Measurements from ENCODE around the gene IGIP. TPM values are rescaled to one million over a fixed set of nuclear protein-coding genes. Genes with fewer than 3 reads are reported as not detected.

Gene IGIP
- total and polyA plus RNA-seq, 2 donors (not counting 3 experiments of a cell fraction or from before 2014, with no cell fraction given) = 0.86 to 3.3 TPM

GRCh38 chr5:140104100-140104499 lies 21.6 kb upstream of the IGIP start:
- Histone ChIP-seq H4K20me1 (replicated peaks; ENCODE audit: control insufficient read depth, extremely low read depth, insufficient read depth, low read length) (no peaks in the 10 kb centered on the region), H3K36me3 (ENCODE audit: control insufficient read depth in 2 of 2, extremely low read depth in 1 of 2, insufficient read depth in 2 of 2, low read length in 2 of 2) (no peaks in the 10 kb centered on the region), H3K9ac (replicated peaks; ENCODE audit: extremely low read depth, insufficient read depth, low read length) (no peak overlapping the region), H3K4me1 (ENCODE audit: control insufficient read depth, extremely low read depth, insufficient read depth, low read length) (peaks cover 13% of the 10 kb centered on the region), H3K9me1 (replicated peaks; ENCODE audit: control insufficient read depth, extremely low read depth, insufficient read depth, low read length) (no peaks in the 10 kb centered on the region), H3K27ac (ENCODE audit: insufficient read depth, low read depth, low read length) (no peak overlapping the region), H3K79me2 (ENCODE audit: control insufficient read depth, insufficient read depth, low read length) (no peaks in the 10 kb centered on the region), H3K4me3 (replicated peaks in 1 of 3; ENCODE audit: insufficient read depth in 1 of 3, low read depth in 1 of 3, low read length in 3 of 3) (no peak overlapping the region), H3K9me3 (replicated peaks; ENCODE audit: control insufficient read depth, insufficient read depth, low read length) (no peaks in the 10 kb centered on the region), H2AFZ (ENCODE audit: low read depth, low read length) (no peak overlapping the region), H3K27me3 (ENCODE audit: control insufficient read depth in 2 of 2, insufficient read depth in 2 of 2, low read length in 2 of 2) (peaks cover 31 to 54% of the 10 kb centered on the region in 2 experiments), H3K4me2 (ENCODE audit: insufficient read depth, low read length) (no peak overlapping the region)
- BruUV-seq (replicated peaks) = no TSS peak
- ChIA-PET CTCF (interaction anchor here (1.6 to 1.8 kb wide), 2 partner anchors 19 to 28 kb away, joined by 4 to 5 read pairs; no protein-coding TSS in a partner anchor), POLR2A (no interaction called here)
- intact Hi-C loops (cut with micrococcal nuclease) (no loop called here), dilution Hi-C loops (cut with MboI; ENCODE audit: extremely low pct_ligation_motif_present, low sequenced_read_pairs) (no loop called here)
- FAIRE-seq (no peak), DNase-seq (ENCODE audit: low read depth, low spot score) (no peak)
- no peak for TF ChIP-seq POLR2AphosphoS5 (IDR thresholded peaks at IDR 0.05; ENCODE audit: insufficient read depth, low read depth, low read length)
- no peak for TF ChIP-seq FOS (IDR thresholded peaks at IDR 0.05; ENCODE audit: borderline replicate concordance, insufficient read depth, low read length)
- no peak for TF ChIP-seq EZH2 (IDR thresholded peaks at IDR 0.05; ENCODE audit: borderline replicate concordance, low read depth, low read length, severe bottlenecking)
- no peak for TF ChIP-seq GATA2 (IDR thresholded peaks at IDR 0.05; ENCODE audit: insufficient read depth, insufficient read length, low read depth, low read length)
- TF ChIP-seq, protein P1, sequence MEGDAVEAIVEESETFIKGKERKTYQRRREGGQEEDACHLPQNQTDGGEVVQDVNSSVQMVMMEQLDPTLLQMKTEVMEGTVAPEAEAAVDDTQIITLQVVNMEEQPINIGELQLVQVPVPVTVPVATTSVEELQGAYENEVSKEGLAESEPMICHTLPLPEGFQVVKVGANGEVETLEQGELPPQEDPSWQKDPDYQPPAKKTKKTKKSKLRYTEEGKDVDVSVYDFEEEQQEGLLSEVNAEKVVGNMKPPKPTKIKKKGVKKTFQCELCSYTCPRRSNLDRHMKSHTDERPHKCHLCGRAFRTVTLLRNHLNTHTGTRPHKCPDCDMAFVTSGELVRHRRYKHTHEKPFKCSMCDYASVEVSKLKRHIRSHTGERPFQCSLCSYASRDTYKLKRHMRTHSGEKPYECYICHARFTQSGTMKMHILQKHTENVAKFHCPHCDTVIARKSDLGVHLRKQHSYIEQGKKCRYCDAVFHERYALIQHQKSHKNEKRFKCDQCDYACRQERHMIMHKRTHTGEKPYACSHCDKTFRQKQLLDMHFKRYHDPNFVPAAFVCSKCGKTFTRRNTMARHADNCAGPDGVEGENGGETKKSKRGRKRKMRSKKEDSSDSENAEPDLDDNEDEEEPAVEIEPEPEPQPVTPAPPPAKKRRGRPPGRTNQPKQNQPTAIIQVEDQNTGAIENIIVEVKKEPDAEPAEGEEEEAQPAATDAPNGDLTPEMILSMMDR (IDR thresholded peaks at IDR 0.05; ENCODE audit: extremely low read depth in 1 of 2, insufficient read depth in 1 of 2, low read depth in 1 of 2, low read length in 2 of 2) = no peak
- no peak for TF ChIP-seq POLR2A (IDR thresholded peaks at IDR 0.05; ENCODE audit: low read depth, low read length)
- TF ChIP-seq MYC (IDR thresholded peaks at IDR 0.05; ENCODE audit: low read depth, low read length) = no peak
- TF ChIP-seq MAX (IDR thresholded peaks at IDR 0.05; ENCODE audit: insufficient read depth, insufficient read length) = no peak
- no peak for TF ChIP-seq JUN (IDR thresholded peaks at IDR 0.05; ENCODE audit: borderline replicate concordance, insufficient read depth, insufficient read length, low read depth)

Measured in endothelial cell of umbilical vein (primary cell).